ENCODE results near the gene AGPAT1.

AGPAT1 gene

GRCh38 chr6:32120573-32121059 lies 55.3 kb downstream of the AGPAT1 start:
- peaks cover 92% of the 10 kb centered on the region for H3K36me3 ChIP-seq
- H3K27ac ChIP-seq, result no peak overlapping the region

DNA sequence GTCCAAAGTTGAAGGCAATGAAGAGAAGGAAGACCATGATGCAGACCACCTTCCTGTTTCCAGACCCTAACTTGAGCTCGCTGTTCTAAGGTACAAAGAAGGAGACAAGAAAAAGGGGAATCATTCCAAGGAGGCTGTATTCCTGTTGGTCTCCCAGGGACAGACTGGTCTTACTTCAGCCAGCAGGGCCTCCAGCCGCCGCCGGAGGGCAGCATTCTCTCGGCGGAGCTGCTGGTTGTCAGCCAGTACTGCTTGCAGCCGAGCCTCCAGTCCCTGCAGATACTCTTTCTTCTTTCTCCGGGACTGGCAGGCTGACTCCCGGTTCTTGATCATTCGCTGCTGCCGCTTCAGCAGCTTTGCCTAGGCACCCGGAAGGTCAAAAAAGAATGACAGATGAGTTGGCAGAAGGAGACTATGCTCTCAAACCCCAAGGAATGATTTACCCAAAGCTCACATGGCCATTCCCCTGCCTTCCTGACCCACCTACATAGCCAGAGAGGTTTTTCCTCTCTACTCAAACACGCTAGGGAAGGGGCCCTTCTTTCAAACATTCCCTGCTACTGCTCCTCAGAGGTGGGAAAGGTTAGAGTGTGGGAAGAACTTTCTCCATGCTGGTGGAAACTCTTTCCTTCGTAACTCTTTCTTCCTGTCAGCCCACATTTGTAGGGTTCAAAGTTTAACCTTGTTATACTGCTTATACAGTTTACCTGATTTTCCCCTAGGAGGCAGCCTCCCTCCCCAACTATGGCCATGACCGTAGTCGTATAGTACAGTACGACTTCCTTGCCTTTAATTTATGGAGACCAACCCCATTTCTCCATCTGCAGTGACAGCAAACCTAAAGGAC lies 56.9 kb downstream of the AGPAT1 start:
- Histone ChIP-seq H3K27ac (peak overlapping the region; percentile 33), H3K9me3 (no peaks in the 10 kb centered on the region), H3K4me3 (ENCODE audit: low read depth in 1 of 2, low read length in 1 of 2) (no peak overlapping the region), H3K36me3 (peaks cover 92% of the 10 kb centered on the region), H3K4me1 (ENCODE audit: control insufficient read depth in 1 of 2, insufficient read depth in 1 of 2, low read depth in 1 of 2, low read length in 1 of 2) (no peaks in the 10 kb centered on the region), H3K27me3 (no peaks in the 10 kb centered on the region)
- TF ChIP-seq, protein P1, sequence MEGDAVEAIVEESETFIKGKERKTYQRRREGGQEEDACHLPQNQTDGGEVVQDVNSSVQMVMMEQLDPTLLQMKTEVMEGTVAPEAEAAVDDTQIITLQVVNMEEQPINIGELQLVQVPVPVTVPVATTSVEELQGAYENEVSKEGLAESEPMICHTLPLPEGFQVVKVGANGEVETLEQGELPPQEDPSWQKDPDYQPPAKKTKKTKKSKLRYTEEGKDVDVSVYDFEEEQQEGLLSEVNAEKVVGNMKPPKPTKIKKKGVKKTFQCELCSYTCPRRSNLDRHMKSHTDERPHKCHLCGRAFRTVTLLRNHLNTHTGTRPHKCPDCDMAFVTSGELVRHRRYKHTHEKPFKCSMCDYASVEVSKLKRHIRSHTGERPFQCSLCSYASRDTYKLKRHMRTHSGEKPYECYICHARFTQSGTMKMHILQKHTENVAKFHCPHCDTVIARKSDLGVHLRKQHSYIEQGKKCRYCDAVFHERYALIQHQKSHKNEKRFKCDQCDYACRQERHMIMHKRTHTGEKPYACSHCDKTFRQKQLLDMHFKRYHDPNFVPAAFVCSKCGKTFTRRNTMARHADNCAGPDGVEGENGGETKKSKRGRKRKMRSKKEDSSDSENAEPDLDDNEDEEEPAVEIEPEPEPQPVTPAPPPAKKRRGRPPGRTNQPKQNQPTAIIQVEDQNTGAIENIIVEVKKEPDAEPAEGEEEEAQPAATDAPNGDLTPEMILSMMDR (IDR thresholded peaks at IDR 0.05), result peak; percentile 86

More at GRCh38 chr6:32120573-32121059, 55.3 kb downstream of the AGPAT1 start:
- no peaks in the 10 kb centered on the region for H3K4me1 ChIP-seq (ENCODE audit: control insufficient read depth in 1 of 2, insufficient read depth in 1 of 2, low read depth in 1 of 2, low read length in 1 of 2)
- H3K27me3 ChIP-seq, result no peaks in the 10 kb centered on the region
- TF ChIP-seq, protein P1 (IDR thresholded peaks at IDR 0.05), result no peak
- H3K9me3 ChIP-seq, result no peaks in the 10 kb centered on the region
- no peak overlapping the region for H3K4me3 ChIP-seq (ENCODE audit: low read depth in 1 of 2, low read length in 1 of 2)

Measured in neutrophil (primary cell).